NCI-H1417 (cell line): ENCODE measurements around the gene WDPCP.
"Not testable (repeated sequence)": the region's sequence is repeated elsewhere in the genome, so short reads cannot be mapped to it uniquely, and the experiment has no call there.

ENCODE experiments used
- DNase-seq, 3 experiments: peaks; one replicate each; lab custom pipeline; 2025; lab: John Stamatoyannopoulos, UW

WDPCP gene, protein sequence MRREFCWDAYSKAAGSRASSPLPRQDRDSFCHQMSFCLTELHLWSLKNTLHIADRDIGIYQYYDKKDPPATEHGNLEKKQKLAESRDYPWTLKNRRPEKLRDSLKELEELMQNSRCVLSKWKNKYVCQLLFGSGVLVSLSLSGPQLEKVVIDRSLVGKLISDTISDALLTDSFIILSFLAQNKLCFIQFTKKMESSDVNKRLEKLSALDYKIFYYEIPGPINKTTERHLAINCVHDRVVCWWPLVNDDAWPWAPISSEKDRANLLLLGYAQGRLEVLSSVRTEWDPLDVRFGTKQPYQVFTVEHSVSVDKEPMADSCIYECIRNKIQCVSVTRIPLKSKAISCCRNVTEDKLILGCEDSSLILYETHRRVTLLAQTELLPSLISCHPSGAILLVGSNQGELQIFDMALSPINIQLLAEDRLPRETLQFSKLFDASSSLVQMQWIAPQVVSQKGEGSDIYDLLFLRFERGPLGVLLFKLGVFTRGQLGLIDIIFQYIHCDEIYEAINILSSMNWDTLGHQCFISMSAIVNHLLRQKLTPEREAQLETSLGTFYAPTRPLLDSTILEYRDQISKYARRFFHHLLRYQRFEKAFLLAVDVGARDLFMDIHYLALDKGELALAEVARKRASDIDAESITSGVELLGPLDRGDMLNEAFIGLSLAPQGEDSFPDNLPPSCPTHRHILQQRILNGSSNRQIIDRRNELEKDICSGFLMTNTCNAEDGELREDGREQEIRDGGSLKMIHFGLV

DNA sequence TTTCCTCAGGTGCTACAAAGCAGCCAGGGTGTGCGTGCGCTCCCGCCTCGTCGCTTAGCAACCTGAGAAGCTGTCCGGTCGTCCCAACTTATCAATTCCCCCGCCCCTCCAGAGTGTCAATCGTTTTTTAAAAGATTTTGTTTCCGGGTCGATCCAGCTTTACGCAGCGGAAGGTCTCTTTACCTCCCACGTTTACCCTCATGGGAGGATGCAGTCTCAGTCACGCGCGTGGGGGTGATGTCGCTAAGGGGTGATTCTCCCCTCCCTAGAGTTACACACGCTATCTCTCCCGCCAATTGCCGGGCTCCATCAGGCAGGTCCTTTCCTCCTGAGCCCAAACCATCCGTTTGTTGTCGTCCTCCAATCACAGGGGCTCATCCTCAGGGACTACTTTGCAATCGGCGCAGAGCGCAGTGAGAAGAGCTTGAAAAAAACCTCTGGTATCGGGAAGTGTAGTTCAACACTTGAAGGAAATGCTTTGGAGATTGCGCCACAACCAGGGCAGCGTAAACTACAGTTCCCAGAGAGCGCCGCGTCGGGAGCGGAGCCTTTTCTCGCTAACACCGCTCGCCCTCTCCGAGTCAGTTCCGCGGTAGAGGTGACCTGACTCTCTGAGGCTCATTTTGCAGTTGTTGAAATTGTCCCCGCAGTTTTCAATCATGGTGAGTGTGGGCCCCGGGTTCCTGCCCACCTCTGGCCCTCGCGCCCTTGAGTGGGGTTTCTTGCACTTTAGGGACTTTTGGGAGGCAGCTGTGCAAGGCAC is at the start of gene WDPCP, which contains the start of gene MDH1:
Gene WDPCP (minus strand): TSS at position 93 of the 763 bp plus-strand sequence. CDS start 206 bp downstream, outside the sequence.
Gene MDH1 (plus strand): TSS at position 579 of the 763 bp plus-strand sequence. CDS start 81 bp downstream, at position 660.
- DNase-seq, result peak; percentile 99 to 100 (median 100)

DNA sequence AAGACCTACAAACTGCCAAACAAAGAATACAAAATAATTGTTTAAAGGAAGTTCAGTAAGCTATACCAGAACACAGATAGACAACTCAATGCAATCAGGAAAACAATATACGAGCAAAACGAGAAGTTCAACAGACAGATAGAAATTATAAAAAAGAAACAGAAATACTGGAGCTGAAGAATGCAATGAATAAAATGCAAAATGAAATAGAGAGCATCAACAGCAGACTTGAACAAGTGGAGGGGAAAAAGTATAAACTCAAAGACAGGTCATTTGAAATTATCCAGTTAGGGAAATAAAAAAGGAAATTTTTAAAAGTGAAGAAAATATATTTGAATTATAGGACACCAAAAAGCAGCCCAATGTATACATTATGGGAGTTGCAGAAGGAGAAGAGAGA is 44.1 kb upstream of the WDPCP start:
- DNase-seq, result no peak

DNA sequence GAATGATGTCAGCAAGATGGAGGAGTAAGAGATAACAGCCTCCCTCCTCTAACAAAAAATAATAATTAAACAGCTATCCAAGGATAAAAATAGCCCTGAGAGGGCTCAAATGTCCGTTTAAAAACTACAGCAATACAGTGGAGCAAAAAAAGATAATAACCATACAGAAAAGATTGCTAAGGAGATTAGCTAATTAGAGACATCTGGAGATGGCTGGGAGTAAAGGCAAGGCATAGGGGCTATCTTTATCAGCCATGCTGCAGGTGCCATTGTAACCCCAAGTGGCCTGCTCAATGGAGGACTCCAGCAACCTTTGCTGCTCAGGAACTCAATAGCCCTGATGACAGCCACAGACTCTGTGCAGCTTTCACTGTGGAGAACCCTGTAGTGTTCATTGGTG is 43.2 kb upstream of the WDPCP start:
- DNase-seq, result no peak

DNA sequence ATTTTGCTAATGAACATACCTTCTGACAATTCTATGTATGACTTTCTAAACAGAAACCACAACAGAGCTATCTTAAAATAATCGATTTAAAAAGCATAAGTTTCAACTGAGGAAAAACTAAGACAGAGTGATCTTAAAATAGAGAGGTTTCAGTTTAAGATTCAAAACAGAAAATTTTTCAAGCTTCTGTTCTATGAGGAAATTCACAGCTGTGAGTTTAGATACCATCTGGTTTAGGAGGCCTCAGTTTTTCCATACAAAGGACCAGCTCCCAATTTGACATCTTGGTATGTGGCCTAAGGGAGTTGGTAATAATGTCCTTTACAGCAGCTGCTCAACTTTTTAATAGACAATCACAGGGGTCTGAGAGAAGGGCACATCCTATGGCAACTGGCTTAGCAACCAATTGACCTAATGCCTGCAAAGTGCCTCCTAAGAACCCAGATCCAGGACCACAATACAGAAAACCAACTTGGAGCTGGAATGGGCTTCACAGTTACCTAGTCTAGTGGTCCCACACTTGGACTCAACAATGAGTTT is 40.2 kb upstream of the WDPCP start:
- DNase-seq, result no peak

DNA sequence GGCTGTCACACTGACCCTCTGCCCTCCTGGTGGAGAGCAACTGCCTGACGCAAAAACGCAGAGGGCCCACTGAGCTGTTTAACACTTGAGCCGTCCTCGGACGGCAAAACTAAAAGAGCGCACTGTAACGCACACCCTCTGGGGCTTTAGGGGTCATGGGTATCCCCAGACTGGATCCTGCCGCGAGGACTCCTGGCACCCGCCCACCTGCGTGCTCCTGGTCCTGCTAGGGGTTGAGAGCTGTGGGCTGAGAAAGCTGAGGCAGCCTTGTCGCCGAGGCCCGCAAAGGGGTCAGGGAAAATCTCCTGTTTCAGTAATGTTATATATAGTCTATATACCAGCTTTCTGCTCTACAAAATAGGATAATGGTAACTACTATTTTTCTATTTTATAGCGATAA is 39.6 kb upstream of the WDPCP start:
- DNase-seq, result no peak

DNA sequence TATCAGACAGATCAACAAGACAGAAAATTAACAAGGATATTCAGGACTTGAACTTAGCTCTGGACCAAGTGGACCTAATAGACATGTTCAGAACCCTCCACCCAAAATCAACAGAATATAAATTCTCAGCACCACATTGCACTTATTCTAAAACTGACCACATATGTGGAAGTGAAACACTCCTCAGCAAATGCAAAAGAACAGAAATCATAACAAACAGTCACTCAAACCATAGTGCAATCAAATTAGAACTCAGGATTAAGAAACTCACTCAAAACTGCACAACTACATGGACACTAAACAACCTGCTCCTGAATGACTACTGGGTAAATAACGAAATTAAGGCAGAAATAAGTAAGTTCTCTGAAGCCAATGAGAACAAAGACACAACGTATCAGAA is 35.5 kb upstream of the WDPCP start:
- not testable (repeated sequence) for DNase-seq

DNA sequence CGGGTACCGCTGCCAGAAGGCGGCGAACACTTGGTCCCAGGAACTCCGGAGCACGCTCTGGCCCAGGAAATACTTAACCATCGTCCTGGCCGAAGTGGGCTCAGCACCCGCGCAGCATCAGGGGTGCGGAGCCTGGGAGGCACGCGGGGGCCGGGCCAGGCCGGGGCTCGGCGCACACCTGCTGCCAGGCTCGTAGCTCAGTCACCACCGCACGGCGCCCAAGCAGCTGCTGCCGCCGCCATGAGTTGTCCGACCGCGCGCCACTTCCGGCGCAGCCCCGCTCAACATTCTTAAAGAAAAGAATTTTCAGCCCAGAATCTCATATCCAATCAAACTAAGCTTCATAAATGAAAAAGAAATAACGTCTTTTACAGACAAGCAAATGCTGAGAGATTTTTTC is 34.5 kb upstream of the WDPCP start:
- DNase-seq, result no peak

DNA sequence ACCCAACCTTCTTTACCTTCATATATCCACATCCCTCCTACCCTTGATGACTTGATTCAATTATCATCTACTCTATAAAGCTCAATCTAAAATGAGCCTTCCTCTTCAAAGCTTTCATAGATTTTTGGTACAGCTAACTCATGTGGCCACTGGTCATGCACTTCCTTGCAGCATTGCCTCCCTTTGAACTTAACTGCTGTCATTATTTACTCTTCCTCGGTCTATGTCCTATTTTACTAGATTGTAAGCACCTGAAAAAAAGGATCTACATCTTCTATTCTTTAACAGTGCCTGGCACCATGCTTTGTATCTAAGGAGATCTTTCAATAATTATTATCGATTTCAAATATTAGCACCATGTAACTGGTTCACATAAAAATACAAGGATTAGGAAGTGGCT is 31.1 kb upstream of the WDPCP start:
- DNase-seq, result no peak

DNA sequence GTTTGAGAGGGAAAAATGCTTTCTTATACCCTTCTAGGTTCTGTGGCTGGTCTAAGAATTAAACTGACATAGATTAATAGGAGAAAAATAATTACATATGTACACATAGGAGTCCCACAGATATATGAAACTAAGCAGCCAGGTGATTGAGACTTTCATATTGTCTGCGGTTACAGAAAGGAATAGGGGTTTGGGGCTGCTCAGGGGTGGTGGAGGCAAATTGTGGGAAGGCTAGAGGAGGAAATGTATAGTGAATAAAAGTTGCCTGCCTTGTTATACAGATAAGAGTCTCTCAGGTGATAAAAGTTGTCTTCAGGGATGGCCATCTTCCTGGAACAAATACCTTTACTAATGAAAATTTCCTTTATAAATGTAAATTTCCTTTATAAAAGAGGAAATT is 29.1 kb upstream of the WDPCP start:
- DNase-seq, result peak in 1 of 3 experiments; percentile 21

DNA sequence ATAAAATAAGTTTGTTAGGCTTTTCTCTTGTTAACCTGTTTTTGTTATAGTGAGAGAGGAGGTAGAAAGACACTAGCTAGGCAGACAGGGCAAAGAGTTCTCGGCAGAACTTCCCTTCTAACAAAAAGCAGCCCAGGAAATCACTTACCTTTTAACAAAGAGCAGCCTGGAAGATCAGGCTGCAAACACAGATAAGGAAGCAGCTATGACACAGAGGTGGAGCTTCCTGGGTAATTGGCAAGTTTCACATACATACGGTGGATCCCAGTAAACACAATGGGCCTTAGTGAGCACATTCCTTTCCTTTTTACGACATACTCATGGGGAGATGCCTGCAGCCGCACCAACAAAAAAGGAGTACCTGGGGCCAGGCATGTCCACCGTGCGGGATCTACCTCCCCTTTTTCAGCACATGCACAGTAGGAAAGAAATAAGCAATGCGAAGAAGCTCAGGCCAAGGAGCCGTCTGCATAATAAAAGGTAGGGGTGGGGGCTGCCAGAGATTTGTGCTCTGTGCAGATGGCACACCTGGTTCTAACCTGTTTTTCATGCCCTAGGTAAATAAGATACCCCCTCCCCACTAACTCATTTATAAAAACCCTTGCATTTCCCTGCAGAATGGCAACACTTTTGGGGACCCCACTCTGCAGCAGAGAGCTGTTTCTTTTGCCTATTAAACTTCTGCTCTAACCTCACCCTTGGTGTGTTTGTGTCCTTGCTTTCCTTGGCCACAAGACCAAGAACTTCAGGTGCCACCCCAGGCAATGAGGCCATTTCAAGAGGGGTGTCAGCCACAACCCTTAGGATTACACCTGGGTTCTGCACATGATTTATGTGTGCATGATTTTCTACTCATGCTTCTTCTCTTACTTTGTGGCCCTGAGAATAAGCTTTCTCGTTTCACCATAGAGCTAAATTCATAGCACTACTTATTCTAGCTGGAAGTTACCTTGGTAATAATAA is 27.0 kb upstream of the WDPCP start:
- no peak for DNase-seq

DNA sequence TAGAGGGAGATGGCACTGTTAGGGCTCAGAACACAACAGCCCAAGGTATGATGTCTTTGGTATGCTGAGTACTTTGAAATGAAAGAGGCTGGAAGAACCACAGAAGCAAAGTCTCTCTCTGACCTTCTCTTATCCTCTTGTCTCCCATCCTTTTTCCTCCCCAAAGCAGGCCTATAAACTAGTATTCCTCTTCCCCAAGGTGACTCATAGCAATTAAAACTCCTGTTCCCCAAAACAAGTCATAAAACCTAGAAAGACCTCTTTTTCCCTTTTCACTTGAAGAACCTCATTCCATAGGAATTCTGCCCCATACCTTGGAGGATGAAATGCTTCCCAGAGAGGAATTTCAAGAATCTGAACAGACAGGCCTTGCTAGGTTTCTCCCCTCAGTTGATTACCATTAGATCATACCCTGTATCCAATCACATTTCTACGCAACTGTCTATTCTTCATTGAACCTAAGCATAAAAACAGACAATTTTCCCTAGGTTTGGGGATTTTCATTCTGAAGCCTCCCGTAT is 26.2 kb upstream of the WDPCP start:
- DNase-seq, result no peak

DNA sequence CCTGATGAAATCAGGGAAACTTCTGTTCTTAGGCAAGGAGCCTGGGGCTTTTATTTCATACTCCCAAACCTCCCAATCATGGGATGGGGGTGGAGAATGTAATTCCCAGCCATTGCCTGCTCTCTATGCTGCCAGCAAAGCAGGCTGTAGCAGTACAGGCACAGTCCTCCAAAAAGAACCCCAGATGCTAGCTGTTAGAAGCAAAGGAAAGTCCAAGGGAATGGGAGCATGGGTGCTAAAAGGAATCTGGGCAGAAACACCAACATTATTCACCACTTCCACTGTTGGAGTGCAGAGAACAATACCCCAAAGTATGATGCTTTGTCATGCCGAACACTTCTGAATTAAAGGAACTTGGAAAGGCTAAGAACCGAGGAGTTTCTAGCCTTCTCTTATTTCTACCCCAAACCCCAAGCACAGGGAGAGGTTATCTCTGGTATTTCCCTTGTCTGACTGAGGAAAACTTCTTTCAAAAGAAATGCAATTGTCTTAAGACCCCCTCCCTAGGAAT is 25.2 kb upstream of the WDPCP start:
- DNase-seq, result no peak

DNA sequence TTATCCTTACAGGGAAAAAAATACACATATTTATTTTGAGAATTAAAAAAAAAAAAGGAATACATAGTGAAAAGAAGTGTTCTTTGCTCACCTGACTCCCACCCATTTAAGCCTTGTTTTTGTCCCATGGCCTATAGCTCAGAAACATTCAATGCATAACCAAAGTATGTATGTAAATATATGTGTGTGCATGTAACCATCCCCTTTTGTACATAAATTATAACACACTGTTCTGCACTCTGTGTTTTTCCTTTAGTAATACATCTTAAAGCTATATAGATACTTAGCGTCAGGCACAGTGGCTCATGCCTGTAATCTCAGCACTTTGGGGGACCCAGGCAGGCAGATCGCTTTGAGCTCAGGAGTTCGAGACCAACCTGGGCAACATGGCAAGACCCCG is 22.2 kb upstream of the WDPCP start:
- no peak for DNase-seq

DNA sequence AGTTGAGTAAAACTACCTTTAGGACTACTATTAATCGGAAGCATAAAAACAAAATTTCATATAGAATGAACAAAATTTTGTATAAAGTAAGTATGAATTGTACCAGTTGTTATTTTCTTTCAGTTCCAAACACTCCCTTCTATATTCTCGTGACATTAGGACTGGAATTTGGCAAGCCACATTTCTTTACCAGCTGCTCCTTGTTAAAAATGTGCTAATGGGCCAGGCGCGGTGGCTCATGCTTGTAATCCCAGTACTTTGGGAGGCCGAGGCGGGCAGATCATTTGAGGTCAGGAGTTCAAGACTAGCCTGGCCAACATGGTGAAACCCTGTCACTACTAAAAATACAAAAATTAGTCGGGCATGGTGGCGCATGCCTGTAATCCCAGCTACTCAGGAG is 20.6 kb upstream of the WDPCP start:
- not testable (repeated sequence) for DNase-seq

DNA sequence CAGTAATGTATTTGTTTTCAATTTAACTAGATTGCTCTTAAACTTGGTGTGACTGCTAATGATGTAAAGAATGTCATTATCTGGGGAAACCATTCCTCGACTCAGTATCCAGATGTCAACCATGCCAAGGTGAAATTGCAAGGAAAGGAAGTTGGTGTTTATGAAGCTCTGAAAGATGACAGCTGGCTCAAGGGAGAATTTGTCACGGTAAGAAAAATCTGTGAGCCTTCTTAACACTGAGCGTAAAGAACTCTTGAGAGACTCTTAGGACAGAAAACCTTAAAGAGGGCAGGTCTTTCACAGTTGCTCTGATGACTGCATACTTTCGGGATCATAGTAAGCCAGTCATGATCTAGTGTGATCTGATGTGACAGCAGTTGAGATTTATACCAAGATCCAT is 16.4 kb upstream of the WDPCP start:
- DNase-seq, result no peak

DNA sequence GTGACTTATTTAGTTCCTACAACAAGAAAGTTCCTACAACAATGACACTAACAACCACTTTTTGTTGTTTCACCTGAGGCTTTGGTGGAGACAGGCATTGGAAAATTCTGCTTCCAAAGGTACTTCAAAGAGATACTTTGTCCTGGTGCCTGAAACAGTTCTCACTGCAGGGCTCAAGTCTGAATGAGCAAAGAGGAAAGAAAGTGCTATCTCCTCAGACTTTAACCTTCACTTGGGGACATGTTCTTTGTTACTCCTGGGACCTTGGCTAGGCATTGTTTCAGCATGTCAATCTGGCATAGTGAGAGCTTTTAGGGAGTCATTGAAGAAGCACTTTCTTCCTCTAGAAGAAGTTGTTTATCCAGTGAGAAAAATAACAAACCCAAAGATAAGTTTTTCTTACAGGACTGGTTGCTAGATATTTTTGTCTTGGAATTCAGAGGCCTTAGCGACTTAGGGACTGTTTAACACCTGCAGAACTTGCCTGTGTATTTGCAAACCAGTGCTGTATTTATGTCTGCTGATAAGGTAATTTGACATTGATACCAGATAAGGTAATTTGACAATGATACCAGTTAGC is 12.7 kb upstream of the WDPCP start:
- DNase-seq, result no peak

DNA sequence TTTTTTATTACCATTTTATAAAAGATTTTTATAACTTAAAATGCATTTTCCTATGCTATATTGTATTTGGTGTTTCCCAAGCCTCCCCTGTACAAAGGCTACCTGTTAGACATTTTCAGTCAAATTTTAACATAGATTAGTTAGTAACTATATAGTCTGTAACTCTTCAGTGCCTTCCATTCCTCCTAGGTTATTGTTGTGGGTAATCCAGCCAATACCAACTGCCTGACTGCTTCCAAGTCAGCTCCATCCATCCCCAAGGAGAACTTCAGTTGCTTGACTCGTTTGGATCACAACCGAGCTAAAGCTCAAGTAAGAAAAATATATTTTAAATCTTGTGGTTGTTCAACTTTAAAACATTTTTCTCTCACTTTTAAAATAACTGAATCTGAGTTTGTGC is 10.7 kb upstream of the WDPCP start:
- DNase-seq, result no peak

DNA sequence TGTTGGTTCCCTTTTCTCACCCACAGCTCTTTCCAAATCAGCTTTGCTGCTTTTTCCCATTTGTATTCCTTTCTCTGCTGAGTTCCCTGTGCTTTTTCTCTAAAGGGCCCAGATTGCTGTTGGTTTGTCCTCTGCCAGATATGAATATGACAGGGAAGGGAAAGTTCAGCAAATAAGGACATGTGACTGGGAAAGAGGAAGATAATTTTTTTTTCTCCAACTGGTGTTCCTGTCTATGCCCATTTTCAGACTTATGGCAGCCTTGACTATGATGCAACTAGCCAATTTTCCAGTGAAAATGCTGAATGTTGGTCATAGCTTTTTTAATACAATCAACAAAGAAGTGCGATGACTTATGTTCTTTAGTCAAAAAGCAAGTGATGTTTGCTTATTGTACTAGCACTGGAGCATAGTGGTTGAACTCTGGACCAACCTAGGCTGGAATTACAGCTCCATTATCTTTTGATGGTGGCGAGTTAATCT is 8.2 kb upstream of the WDPCP start:
- DNase-seq, result peak in 1 of 3 experiments; percentile 35

DNA sequence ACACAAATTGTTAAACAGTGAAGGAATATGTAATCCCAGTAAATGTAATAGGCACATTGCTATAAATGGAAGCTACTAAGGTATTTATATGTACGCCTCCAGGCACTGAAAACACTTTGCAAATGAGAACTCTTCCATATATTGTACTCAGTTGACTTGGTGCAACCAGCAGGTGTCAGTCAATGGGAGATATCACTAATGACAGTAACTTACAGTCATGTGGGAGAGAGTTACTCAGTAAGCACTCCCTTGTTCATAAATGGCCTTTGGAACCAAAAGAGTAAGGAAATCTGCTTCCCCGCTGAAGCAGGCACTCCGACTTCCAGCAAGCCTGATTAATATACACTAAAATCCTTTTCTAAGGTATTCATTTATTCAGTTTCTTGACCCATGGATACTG is 6.4 kb upstream of the WDPCP start:
- no peak for DNase-seq

DNA sequence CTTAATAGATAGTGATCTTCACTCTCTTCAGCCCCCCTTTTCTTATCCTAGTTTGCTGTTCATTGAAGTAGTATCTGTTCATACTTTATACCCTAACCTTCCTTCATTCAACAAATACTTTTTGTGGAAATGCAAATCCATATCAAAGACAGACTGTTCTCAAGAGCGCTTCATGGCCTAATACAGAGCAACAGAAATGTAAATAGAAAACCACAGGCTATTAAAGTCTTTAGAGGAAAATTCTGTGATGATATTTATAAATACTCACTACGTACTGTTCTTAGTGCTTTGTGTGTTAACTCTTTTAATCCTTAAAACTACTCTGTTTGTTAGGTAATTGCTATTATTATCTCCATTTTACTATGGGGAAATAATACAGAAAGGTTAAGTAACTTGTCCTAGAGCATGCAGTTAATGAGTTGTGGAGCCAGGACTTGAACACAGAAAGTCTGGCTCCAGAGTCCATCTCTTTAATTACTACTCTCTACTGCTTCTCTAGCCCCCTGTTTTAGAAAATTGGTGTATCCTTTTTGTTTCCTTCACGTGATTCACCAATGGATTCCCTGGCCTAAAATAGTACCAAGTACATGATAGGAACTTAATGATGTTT is 3.4 kb upstream of the WDPCP start:
- DNase-seq, result no peak
